Endodermal cell (in vitro differentiated cells): ENCODE data around the gene ZNF396. TPM values are rescaled to one million over a fixed set of nuclear protein-coding genes. Genes with fewer than 3 reads are reported as not detected.

ENCODE experiments used
- DNase-seq: peaks from one replicate; pipeline ENCODE4 v3.0.0-alpha.2; 2017
- H3K27ac ChIP-seq: 2 replicates; pipeline ENCODE4 v1.5.1; 2013; ENCODE audit warnings: mild to moderate bottlenecking, low read depth, low read length, moderate library complexity
- H3K27me3 ChIP-seq: 2 replicates; pipeline ENCODE4 v1.6.1; 2013; ENCODE audit warnings: mild to moderate bottlenecking, low read length, moderate library complexity; ENCODE audit not compliant: insufficient read depth, control insufficient read depth, poor library complexity, severe bottlenecking
- H3K36me3 ChIP-seq: 2 replicates; pipeline ENCODE4 v1.7.0; 2013; ENCODE audit warnings: mild to moderate bottlenecking, low read length, moderate library complexity; ENCODE audit not compliant: control insufficient read depth, insufficient read depth
- H3K4me1 ChIP-seq: one replicate; pipeline ENCODE4 v1.7.0; 2013; ENCODE audit warnings: low read length; ENCODE audit not compliant: control insufficient read depth, insufficient read depth
- H3K4me3 ChIP-seq: 2 replicates; pipeline ENCODE4 v1.5.1; 2013; ENCODE audit warnings: mild to moderate bottlenecking, low read length, moderate library complexity
- H3K9ac ChIP-seq: 2 replicates; pipeline ENCODE4 v1.6.1; 2013; ENCODE audit warnings: mild to moderate bottlenecking, low read length, moderate library complexity; ENCODE audit not compliant: poor library complexity, severe bottlenecking; ENCODE audit errors: extremely low read depth
- H3K9me3 ChIP-seq: 2 replicates; pipeline ENCODE4 v1.6.1; 2013; ENCODE audit warnings: mild to moderate bottlenecking, low read length, moderate library complexity; ENCODE audit not compliant: control insufficient read depth
- H3K27ac Mint-ChIP-seq: 2 replicates; pipeline ENCODE4 v1.8.0; 2020; ENCODE audit warnings: mixed read lengths
- H3K27me3 Mint-ChIP-seq: 2 replicates; pipeline ENCODE4 v1.8.0; 2021; ENCODE audit warnings: mild to moderate bottlenecking, mixed read lengths; ENCODE audit not compliant: insufficient read depth
- H3K36me3 Mint-ChIP-seq: 2 replicates; pipeline ENCODE4 v1.8.0; 2020; ENCODE audit warnings: low read depth, mixed read lengths
- H3K4me1 Mint-ChIP-seq: 2 replicates; pipeline ENCODE4 v1.8.0; 2020; ENCODE audit warnings: mixed read lengths
- H3K4me3 Mint-ChIP-seq: 2 replicates; pipeline ENCODE4 v1.8.0; 2020; ENCODE audit warnings: mild to moderate bottlenecking, moderate library complexity, mixed read lengths
- H3K9me3 Mint-ChIP-seq: 2 replicates; pipeline ENCODE4 v1.8.0; 2020; ENCODE audit warnings: mild to moderate bottlenecking, mixed read lengths
- CTCF ChIP-seq: fragments of 200-600 bp; sonication (generic); conservative IDR thresholded peaks from 2 replicates; pipeline ENCODE4 v1.5.0; 2021; ENCODE audit warnings: antibody characterized with exemption, mild to moderate bottlenecking
- WGBS, 2 experiments: methylation state at CpG; one replicate each; pipeline versions ENCODE4 v1.1.5 to v1.1.7; 2013; ENCODE audit warnings: missing lambda C conversion rate in 2 of 2, mixed read lengths in 1 of 2; ENCODE audit not compliant: insufficient coverage in 1 of 2, insufficient read length in 1 of 2; 5-methylcytosine and 5-hydroxymethylcytosine counted together
- total RNA-seq, 2 donors: library from RNA; stranded (reverse); fragmentation: NEBNext Ultra II Directional in 1 of 2; extraction: Animal tissue kit (Norgen Biotek cat#: 25700) in 1 of 2; gene quantifications; 2 replicates in 1 of 2; 3 replicates in 1 of 2; pipeline ENCODE4 v1.2.1, GENCODE V29; 2021

The ZNF396 gene
- total RNA-seq, 2 donors from 2014 or later: 5.4 to 8.5 TPM

- WGBS, 2 experiments: 100% methylated on average over 1 to 4 of the region's 4 CpGs
- H3K9me3 Mint-ChIP-seq: no peaks in the 10 kb centered on the region
- H3K36me3 Mint-ChIP-seq: peaks cover 80% of the 10 kb centered on the region
- no peak overlapping the region for H3K27ac ChIP-seq
- no peak overlapping the region for H3K27ac Mint-ChIP-seq
- no peak overlapping the region for H3K4me3 Mint-ChIP-seq
- DNase-seq: no peak
- H3K9ac ChIP-seq: no peak overlapping the region
- peaks cover 93% of the 10 kb centered on the region for H3K36me3 ChIP-seq
- H3K27me3 ChIP-seq: no peaks in the 10 kb centered on the region
- no peaks in the 10 kb centered on the region for H3K27me3 Mint-ChIP-seq
- H3K4me1 ChIP-seq: no peaks in the 10 kb centered on the region
- H3K4me3 ChIP-seq: no peak overlapping the region
- H3K4me1 Mint-ChIP-seq: peaks cover 15% of the 10 kb centered on the region
- H3K9me3 ChIP-seq: no peaks in the 10 kb centered on the region
- no peak for TF ChIP-seq CTCF
Observed at GRCh38 chr18:35335866-35336265, 41.3 kb downstream of the ZNF396 start.

GRCh38 chr18:35334821-35335220 lies 42.3 kb downstream of the ZNF396 start:
- TF ChIP-seq CTCF: no peak
- WGBS, 2 experiments: 93 to 99% methylated on average over 2 to 3 of the region's 3 CpGs
- Mint-ChIP-seq H3K4me1 (peaks cover 14% of the 10 kb centered on the region), H3K4me3 (no peak overlapping the region), H3K27ac (no peak overlapping the region), H3K27me3 (no peaks in the 10 kb centered on the region), H3K36me3 (peaks cover 73% of the 10 kb centered on the region), H3K9me3 (no peaks in the 10 kb centered on the region)
- H3K9me3 ChIP-seq: no peaks in the 10 kb centered on the region
- H3K4me3 ChIP-seq: no peak overlapping the region
- H3K27me3 ChIP-seq: no peaks in the 10 kb centered on the region
- DNase-seq: no peak
- no peak overlapping the region for H3K27ac ChIP-seq
- peaks cover 83% of the 10 kb centered on the region for H3K36me3 ChIP-seq
- H3K9ac ChIP-seq: no peak overlapping the region
- H3K4me1 ChIP-seq: no peaks in the 10 kb centered on the region

- Mint-ChIP-seq H3K9me3 (no peaks in the 10 kb centered on the region), H3K27me3 (no peaks in the 10 kb centered on the region), H3K4me1 (peaks cover 8% of the 10 kb centered on the region), H3K27ac (no peak overlapping the region), H3K4me3 (no peak overlapping the region), H3K36me3 (peaks cover 67% of the 10 kb centered on the region)
- Histone ChIP-seq H3K4me3 (no peak overlapping the region), H3K27ac (no peak overlapping the region), H3K9me3 (no peaks in the 10 kb centered on the region), H3K27me3 (no peaks in the 10 kb centered on the region), H3K36me3 (peaks cover 77% of the 10 kb centered on the region), H3K9ac (no peak overlapping the region), H3K4me1 (no peaks in the 10 kb centered on the region)
- 80 to 95% methylated on average over 1 of the region's 1 CpG for WGBS, 2 experiments
- no peak for TF ChIP-seq CTCF
- DNase-seq: no peak
Observed at GRCh38 chr18:35334212-35334611, 42.9 kb downstream of the ZNF396 start.
